GM12891 (cell line): Measurements from ENCODE around the gene DNAI4.

Experiments
- POLR2A ChIP-seq: IDR thresholded peaks from 2 replicates; pipeline ENCODE4 v1.6.1; 2011; ENCODE audit warnings: low read depth, low read length, control low read depth
- POLR2AphosphoS5 ChIP-seq: IDR thresholded peaks from 2 replicates; pipeline ENCODE4 v1.6.1; 2011; ENCODE audit warnings: low read depth, low read length, control low read depth
- SPI1 ChIP-seq: IDR thresholded peaks from 2 replicates; pipeline ENCODE4 v1.6.1; 2011; ENCODE audit warnings: low read depth, low read length, control low read depth

DNA sequence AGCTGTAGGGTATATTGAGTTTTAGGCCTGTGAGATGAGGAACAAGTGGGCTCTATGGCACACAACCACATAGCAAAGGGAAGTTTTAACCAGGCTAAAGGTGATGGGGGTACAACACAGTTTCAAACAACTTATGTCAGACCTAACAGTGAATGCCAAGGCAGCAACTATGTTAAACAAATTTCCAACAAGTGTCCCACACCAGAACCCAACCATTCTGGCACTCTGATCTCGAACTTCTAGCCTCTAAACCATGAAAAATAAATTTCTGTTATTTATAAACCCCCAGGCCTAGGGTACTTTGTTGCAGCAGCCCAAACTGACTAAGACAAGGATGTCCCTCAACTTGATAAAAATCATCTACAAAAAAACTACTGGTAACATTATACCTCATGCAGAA, 71.3 kb downstream of the DNAI4 start:
- TF ChIP-seq POLR2A: no peak
- no peak for TF ChIP-seq POLR2AphosphoS5
- TF ChIP-seq SPI1: no peak
